Measurements from ENCODE around the gene DIAPH1. TPM values are rescaled to one million over a fixed set of nuclear protein-coding genes. Genes with fewer than 3 reads are reported as not detected.

Gene DIAPH1
- total RNA-seq, 2 donors from 2014 or later = 104 to 106 TPM

DNA sequence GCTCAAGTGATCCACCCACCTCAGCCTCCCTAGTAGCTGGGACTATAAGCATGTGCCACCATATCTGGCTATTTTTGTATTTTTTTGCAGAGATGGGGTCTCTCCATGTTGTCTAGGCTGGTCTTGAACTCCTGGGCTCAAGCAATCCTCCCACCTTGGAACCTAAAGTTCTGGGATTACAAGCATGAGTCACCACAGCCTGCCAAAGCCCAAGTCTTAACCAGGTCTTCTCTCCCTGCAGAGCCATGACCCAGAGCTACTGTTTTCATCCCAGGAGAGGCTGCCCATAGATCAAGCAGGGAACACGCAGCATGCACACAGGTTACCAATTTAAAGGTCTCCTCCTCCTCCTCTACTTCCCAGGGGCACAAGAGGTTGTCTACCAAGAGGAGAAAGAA, 100.2 kb downstream of the DIAPH1 start:
- Mint-ChIP-seq H3K27ac (no peak overlapping the region), H3K27me3 (ENCODE audit: insufficient read depth) (peaks cover 2% of the 10 kb centered on the region), H3K36me3 (ENCODE audit: low read depth) (peaks cover 72% of the 10 kb centered on the region), H3K4me3 (no peak overlapping the region), H3K9me3 (no peaks in the 10 kb centered on the region), H3K4me1 (peaks cover 29% of the 10 kb centered on the region)
- Histone ChIP-seq H3K4me1 (ENCODE audit: control insufficient read depth, insufficient read depth, low read length) (peaks cover 20% of the 10 kb centered on the region), H3K9me3 (ENCODE audit: control insufficient read depth, low read length) (no peaks in the 10 kb centered on the region), H3K27ac (ENCODE audit: low read depth, low read length) (no peak overlapping the region), H3K4me3 (ENCODE audit: low read length) (no peak overlapping the region), H3K36me3 (ENCODE audit: control insufficient read depth, insufficient read depth, low read length) (peaks cover 84% of the 10 kb centered on the region), H3K27me3 (ENCODE audit: control insufficient read depth, insufficient read depth, low read length, poor library complexity, severe bottlenecking) (no peaks in the 10 kb centered on the region), H3K9ac (ENCODE audit: extremely low read depth, low read length, poor library complexity, severe bottlenecking) (no peak overlapping the region)
- peak; percentile 10 for DNase-seq
- WGBS, 2 experiments (ENCODE audit: insufficient coverage in 1 of 2, insufficient read length in 1 of 2) = 89 to 100% methylated on average over 1 of the region's 1 CpG
- TF ChIP-seq, protein P1, sequence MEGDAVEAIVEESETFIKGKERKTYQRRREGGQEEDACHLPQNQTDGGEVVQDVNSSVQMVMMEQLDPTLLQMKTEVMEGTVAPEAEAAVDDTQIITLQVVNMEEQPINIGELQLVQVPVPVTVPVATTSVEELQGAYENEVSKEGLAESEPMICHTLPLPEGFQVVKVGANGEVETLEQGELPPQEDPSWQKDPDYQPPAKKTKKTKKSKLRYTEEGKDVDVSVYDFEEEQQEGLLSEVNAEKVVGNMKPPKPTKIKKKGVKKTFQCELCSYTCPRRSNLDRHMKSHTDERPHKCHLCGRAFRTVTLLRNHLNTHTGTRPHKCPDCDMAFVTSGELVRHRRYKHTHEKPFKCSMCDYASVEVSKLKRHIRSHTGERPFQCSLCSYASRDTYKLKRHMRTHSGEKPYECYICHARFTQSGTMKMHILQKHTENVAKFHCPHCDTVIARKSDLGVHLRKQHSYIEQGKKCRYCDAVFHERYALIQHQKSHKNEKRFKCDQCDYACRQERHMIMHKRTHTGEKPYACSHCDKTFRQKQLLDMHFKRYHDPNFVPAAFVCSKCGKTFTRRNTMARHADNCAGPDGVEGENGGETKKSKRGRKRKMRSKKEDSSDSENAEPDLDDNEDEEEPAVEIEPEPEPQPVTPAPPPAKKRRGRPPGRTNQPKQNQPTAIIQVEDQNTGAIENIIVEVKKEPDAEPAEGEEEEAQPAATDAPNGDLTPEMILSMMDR (conservative IDR thresholded peaks at IDR 0.05) = no peak

DNA sequence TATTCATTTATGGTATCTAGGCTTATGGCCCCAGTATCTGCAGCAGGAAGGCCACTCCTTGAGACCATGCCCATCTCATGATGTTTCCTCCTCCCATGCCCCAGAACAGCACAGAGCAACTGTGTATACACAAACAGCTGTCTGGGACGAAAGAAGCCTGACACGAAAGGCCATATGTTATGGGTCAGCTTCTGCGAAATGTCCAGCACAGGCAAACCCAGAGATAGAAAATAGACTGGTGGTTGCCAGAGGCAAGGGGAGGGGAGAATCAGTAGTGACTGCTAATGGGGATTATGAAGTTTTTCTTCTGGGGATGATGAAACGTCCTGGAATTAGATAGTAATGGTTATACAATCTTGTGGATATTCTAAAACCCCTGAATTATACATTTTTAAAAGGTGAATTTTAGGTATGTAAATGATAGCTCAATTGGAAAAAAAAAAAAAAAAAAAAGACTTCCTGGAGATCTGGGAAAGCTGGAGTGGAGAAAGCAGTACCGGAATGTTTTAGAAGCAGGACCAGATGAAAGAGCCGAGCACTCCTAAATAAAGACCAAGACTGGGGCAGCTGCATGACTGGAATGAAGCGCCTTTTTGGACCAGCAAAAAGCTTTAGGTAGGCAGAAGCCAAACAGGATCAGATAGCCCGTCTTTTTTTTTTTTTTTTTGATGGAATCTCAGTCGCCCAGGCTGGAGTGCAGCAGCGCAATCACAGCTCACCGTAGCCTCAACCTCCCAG, 100.8 kb downstream of the DIAPH1 start:
- H3K4me3 Mint-ChIP-seq = no peak overlapping the region
- Histone ChIP-seq H3K27ac (ENCODE audit: low read depth, low read length) (no peak overlapping the region), H3K9me3 (ENCODE audit: control insufficient read depth, low read length) (no peaks in the 10 kb centered on the region), H3K9ac (ENCODE audit: extremely low read depth, low read length, poor library complexity, severe bottlenecking) (no peak overlapping the region), H3K27me3 (ENCODE audit: control insufficient read depth, insufficient read depth, low read length, poor library complexity, severe bottlenecking) (no peaks in the 10 kb centered on the region), H3K4me1 (ENCODE audit: control insufficient read depth, insufficient read depth, low read length) (peaks cover 22% of the 10 kb centered on the region), H3K4me3 (ENCODE audit: low read length) (no peak overlapping the region), H3K36me3 (ENCODE audit: control insufficient read depth, insufficient read depth, low read length) (peaks cover 81% of the 10 kb centered on the region)
- H3K4me1 Mint-ChIP-seq = peaks cover 31% of the 10 kb centered on the region
- no peaks in the 10 kb centered on the region for H3K9me3 Mint-ChIP-seq
- DNase-seq = peak; percentile 18
- H3K36me3 Mint-ChIP-seq (ENCODE audit: low read depth) = peaks cover 66% of the 10 kb centered on the region
- TF ChIP-seq, protein P1 (conservative IDR thresholded peaks at IDR 0.05) = no peak
- H3K27me3 Mint-ChIP-seq (ENCODE audit: insufficient read depth) = peaks cover 3% of the 10 kb centered on the region
- WGBS, 2 experiments (ENCODE audit: insufficient coverage in 1 of 2, insufficient read length in 1 of 2) = 88 to 95% methylated on average over 7 to 11 of the region's 11 CpGs
- no peak overlapping the region for H3K27ac Mint-ChIP-seq

DNA sequence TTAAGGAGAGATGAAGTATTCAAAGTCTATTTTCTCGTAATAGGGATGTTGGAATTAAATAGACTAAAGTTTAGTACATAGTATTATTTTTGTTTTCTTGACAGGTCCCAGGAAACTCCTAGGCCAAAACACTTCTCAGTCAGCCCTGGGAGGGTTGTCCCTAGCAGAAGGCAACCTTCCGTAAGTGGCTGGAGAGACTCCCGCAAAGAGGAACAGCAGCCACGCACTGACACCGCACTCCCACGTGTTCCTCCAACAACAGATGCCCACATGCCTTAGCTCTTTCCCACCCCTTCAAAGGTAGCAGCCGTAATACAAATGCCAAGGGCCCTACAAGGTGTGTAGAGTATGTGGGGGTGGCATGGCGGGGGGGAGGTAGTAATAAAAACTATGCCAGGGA, 101.5 kb downstream of the DIAPH1 start:
- Histone ChIP-seq H3K9me3 (ENCODE audit: control insufficient read depth, low read length) (no peaks in the 10 kb centered on the region), H3K4me1 (ENCODE audit: control insufficient read depth, insufficient read depth, low read length) (peaks cover 22% of the 10 kb centered on the region), H3K4me3 (ENCODE audit: low read length) (no peak overlapping the region), H3K9ac (ENCODE audit: extremely low read depth, low read length, poor library complexity, severe bottlenecking) (no peak overlapping the region), H3K36me3 (ENCODE audit: control insufficient read depth, insufficient read depth, low read length) (peaks cover 75% of the 10 kb centered on the region), H3K27ac (ENCODE audit: low read depth, low read length) (no peak overlapping the region), H3K27me3 (ENCODE audit: control insufficient read depth, insufficient read depth, low read length, poor library complexity, severe bottlenecking) (no peaks in the 10 kb centered on the region)
- H3K27ac Mint-ChIP-seq = no peak overlapping the region
- H3K9me3 Mint-ChIP-seq = no peaks in the 10 kb centered on the region
- TF ChIP-seq, protein P1 (conservative IDR thresholded peaks at IDR 0.05) = no peak
- no peak overlapping the region for H3K4me3 Mint-ChIP-seq
- H3K36me3 Mint-ChIP-seq (ENCODE audit: low read depth) = peaks cover 59% of the 10 kb centered on the region
- WGBS, 2 experiments (ENCODE audit: insufficient coverage in 1 of 2, insufficient read length in 1 of 2) = 95 to 100% methylated on average over 2 to 8 of the region's 8 CpGs
- H3K27me3 Mint-ChIP-seq (ENCODE audit: insufficient read depth) = peaks cover 6% of the 10 kb centered on the region
- DNase-seq = no peak
- peaks cover 36% of the 10 kb centered on the region for H3K4me1 Mint-ChIP-seq
